GM12891 (cell line): ENCODE measurements around the gene CAMTA1.
"Not testable (repeated sequence)": the region's sequence is repeated elsewhere in the genome, so short reads cannot be mapped to it uniquely, and the experiment has no call there.

Source experiments
- DNase-seq: peaks from one replicate; pipeline ENCODE4 v3.0.0; 2011; ENCODE audit warnings: low spot score; ENCODE audit not compliant: insufficient read length
- FAIRE-seq: peaks from 2 replicates; lab custom pipeline; 2011; peaks lifted over from hg19 to GRCh38; lab: Jason Lieb, UNC
- PAX5 ChIP-seq: IDR thresholded peaks from 2 replicates; pipeline ENCODE4 v1.6.1; 2011; ENCODE audit warnings: low read length, moderate library complexity, mild to moderate bottlenecking; ENCODE audit not compliant: insufficient read depth, severe bottlenecking
- POLR2A ChIP-seq: IDR thresholded peaks from 2 replicates; pipeline ENCODE4 v1.6.1; 2011; ENCODE audit warnings: low read depth, low read length, control low read depth
- POLR2AphosphoS5 ChIP-seq: IDR thresholded peaks from 2 replicates; pipeline ENCODE4 v1.6.1; 2011; ENCODE audit warnings: low read depth, low read length, control low read depth
- POU2F2 ChIP-seq: IDR thresholded peaks from 2 replicates; pipeline ENCODE4 v1.6.1; 2011; ENCODE audit warnings: low read depth, mild to moderate bottlenecking, control low read depth, low read length, moderate library complexity
- SPI1 ChIP-seq: IDR thresholded peaks from 2 replicates; pipeline ENCODE4 v1.6.1; 2011; ENCODE audit warnings: low read depth, low read length, control low read depth
- TAF1 ChIP-seq: IDR thresholded peaks from 2 replicates; pipeline ENCODE4 v1.6.1; 2011; ENCODE audit warnings: low read depth, low read length, control low read depth

The CAMTA1 gene

GRCh38 chr1:6807782-6808181, 22.5 kb downstream of the CAMTA1 start:
- TF ChIP-seq SPI1: no peak
- TF ChIP-seq POLR2A: no peak
- no peak for TF ChIP-seq PAX5
- no peak for TF ChIP-seq TAF1
- no peak for TF ChIP-seq POLR2AphosphoS5
- no peak for TF ChIP-seq POU2F2
- FAIRE-seq (no peak), DNase-seq (no peak)

DNA sequence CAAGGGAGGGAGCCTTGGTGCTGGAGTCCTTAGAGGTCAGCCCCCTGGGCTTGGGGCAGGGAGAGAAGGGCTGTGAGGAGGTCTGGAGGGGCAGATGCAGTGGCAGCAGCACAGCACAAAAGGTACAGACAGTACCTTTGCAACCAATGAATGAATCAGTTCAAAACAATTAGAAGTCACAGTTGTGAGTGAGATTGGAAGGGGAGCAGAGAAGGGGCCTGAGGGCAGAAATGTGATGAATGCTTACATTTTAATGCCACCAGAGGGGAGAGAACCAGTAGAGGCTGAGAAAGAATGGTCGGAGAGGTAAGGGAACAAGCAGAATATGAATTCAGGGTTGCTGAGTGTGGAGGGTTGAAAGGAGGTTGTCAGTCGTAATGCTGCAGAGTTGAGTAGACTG, 24.2 kb downstream of the CAMTA1 start:
- FAIRE-seq: no peak
- no peak for TF ChIP-seq PAX5
- TF ChIP-seq POLR2AphosphoS5: no peak
- no peak for TF ChIP-seq TAF1
- no peak for TF ChIP-seq POLR2A
- no peak for TF ChIP-seq POU2F2
- no peak for TF ChIP-seq SPI1
- DNase-seq: no peak

DNA sequence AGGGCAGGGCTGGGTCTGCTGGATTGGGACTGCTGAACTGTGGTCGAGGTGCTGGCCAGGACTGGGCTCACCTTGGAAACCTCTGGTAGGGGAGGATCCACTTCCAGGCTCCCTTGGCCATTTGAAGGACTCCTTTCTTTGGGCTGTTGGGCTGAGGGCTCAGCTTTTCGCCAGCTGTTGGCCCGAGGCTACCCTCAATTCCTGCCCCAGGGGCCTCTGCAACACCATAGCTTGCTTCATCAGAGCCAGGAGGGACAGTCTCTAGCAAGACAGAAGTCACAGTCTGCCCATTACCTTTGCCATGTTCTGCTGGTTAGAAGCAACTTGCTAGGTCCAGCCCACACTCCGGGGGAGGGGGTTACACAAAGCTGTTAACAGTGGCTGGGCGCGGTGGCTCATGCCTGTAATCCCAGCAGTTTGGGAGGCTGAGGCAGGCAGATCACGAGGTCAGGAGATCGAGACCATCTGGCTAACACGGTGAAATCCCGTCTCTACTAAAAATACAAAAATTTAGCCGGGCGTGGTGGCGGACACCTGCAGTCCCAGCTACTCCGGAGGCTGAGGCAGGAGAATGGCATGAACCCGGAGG, 25.0 kb downstream of the CAMTA1 start:
- DNase-seq: not testable (repeated sequence)

DNA sequence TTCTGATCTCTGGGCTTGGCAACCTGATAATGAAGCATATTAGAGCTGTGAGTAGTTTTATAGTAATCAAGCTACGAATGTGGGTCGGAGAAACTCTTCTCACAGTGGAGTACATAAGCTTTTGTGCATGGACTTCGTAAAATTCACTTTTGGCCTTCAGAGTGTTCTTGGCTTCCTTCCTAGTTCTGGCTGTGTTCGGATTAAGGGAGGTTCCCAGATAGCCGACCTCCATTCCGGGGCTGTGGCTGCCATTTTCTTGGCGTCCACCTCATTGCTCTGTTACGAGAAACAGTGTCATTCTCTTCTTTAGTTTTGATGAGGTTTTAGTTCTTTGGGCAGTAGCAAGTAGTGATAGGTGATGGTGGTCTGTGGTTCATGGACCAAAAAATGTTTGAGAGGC, 26.3 kb downstream of the CAMTA1 start:
- no peak for DNase-seq
- TF ChIP-seq POU2F2 (no peak), POLR2A (no peak), SPI1 (no peak), PAX5 (no peak), TAF1 (no peak), POLR2AphosphoS5 (no peak)
- FAIRE-seq: no peak

More for the DNA sequence above, 25.0 kb downstream of the CAMTA1 start:
- FAIRE-seq: not testable (repeated sequence)

DNA sequence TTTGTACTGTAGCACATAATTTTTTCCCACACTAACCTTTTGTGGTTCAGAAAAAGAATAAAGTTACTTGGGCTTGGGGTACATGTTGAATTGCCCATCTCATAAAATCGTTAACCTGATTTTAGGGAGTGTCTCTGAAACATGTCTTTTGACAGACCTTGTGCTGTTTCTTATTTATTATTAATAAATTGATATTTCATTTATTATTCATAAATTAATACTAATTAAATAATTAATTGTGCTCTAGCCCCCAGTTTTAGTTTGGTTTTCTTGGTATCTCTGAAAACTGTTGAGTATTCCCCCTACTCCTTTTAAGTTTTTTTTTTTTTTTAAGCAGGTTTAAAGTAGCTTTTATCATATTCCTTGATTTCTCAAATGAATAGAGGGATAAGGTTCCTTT, 27.9 kb downstream of the CAMTA1 start:
- TF ChIP-seq SPI1: no peak
- no peak for TF ChIP-seq PAX5
- no peak for TF ChIP-seq POU2F2
- TF ChIP-seq TAF1: no peak
- TF ChIP-seq POLR2AphosphoS5: no peak
- TF ChIP-seq POLR2A: no peak
- DNase-seq: no peak
- no peak for FAIRE-seq

GRCh38 chr1:6815726-6816125, 30.5 kb downstream of the CAMTA1 start:
- TF ChIP-seq TAF1 (no peak), SPI1 (no peak), PAX5 (no peak), POU2F2 (no peak), POLR2A (no peak), POLR2AphosphoS5 (no peak)
- FAIRE-seq (no peak), DNase-seq (no peak)

DNA sequence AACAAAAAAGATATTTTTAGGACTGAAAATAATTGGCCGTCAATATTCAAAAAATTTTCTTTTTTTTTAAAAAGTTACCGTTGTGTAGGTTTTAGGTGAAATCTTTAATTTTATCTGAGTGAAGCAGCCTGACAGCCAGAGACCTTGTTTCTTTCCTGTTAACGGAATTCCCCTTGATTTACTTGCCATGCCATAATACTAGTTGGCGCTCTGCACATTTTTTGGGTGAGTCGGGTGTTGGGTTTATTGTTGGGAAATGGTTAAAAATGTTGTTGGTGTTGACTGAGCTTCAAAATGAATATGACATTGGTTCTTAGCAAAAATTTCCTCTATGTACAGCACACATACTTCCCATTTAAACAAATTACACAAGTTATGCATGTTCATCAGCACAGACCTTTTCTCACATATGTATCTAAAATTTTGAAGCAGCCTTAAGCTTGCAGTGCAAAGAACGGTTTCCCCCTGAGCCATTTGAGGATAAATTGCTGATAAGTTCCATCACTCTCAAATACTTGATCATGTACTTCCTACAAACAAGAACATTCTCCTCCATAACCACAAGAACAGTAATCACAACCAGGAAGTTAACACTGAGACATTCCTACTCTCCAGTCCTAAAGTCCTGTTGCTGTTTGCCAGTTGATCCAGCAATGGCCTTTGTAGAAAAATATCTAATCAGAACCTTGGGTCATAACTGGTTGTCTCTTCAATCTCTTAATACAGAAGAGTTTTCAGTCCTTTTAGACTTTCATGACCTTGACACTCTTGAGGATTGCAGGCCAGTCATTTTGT, 34.2 kb downstream of the CAMTA1 start:
- no peak for TF ChIP-seq PAX5
- TF ChIP-seq TAF1: no peak
- no peak for TF ChIP-seq SPI1
- TF ChIP-seq POLR2AphosphoS5: no peak
- no peak for TF ChIP-seq POLR2A
- no peak for TF ChIP-seq POU2F2
- DNase-seq: no peak
- peak; percentile 67 for FAIRE-seq

DNA sequence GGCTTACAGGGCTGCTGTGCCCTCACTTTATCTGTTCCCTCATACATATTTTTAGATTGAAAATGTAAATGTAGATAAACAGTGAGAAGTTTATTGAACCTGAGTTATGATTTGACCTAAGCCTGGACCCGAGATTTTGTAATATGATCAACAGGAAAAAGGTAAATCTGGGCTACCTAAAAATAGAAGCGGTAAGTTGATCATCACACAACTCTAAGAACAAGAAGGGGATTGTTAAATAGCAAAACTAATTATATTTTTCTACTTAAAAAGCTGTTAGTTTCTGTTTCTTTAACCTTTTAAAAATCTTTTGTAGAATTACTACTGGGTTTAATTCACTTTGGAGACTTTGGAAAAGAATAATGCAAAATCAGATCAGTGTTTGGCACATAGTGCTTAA, 35.6 kb downstream of the CAMTA1 start:
- DNase-seq (no peak), FAIRE-seq (peak; percentile 31)
- no peak for TF ChIP-seq POU2F2
- TF ChIP-seq SPI1: no peak
- TF ChIP-seq POLR2AphosphoS5: no peak
- TF ChIP-seq PAX5: no peak
- TF ChIP-seq POLR2A: no peak

DNA sequence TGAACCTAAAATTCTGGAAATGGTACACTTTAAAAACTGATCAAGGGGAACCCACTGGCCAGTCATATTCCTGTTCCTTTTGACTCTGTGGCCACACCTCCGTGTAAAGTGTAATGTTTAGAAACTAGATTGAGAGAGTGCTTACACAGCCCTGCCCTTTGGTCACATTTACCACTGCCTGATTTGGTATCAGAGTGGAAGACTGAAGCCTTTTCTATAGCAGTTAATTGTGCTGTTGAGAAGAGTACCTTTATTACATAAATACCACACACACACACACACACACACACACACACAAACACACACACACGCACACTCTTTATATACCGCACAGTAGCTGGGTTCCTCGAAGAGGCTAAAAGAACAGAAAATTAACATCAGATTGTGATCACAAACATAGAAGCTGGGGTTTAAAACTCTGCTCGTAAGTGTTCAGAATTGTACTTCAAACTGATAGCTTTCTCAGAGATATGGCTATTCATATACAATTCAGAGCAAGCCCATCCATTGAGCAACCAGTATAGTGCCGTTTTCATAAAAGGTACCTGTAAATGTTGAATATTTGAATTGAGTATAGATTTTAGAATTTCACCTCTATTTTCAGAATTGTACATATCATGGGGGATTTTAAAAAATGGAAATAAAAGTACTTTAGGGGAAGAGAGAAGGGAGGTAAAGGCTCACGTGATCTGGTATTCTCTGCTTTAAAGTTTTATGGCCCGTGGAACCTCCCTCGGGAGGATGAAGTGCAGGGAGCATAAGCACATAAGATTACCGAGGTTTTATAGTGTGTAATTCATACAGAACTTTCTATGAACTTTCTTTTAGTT, 37.5 kb downstream of the CAMTA1 start:
- DNase-seq (peak; percentile 19), FAIRE-seq (peak; percentile 88)
- TF ChIP-seq SPI1: no peak
- no peak for TF ChIP-seq POLR2AphosphoS5
- no peak for TF ChIP-seq TAF1
- no peak for TF ChIP-seq PAX5
